ENCODE data around the gene GALNT7. TPM values are rescaled to one million over a fixed set of nuclear protein-coding genes. Genes with fewer than 3 reads are reported as not detected.
A peak's percentile ranks its signal among the peaks of the same experiment; 100 is the strongest.

GALNT7 gene
- polyA plus RNA-seq, 3 donors = 12.3 to 29.0 (median 19.7) TPM

DNA sequence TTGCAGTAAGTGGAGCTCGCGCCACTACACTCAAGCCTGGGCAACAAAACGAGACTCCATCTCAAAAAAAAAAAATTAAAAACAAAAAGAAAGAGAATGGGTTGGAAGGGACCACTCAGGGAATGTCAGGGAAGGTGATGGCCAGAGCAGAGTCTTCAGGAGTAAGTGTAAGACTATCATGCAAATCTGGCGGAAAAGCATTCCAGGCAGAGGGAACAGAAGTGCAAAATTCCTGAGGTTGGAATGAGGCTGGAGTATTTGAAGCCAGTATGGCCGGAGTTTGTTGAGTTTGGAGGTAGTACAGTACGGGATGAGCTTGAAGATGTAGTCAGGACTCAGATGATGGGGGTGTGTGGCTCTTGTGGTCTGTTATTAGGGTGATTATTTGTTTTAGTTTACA is 7.4 kb downstream of the GALNT7 start:
- H3K79me2 ChIP-seq (ENCODE audit: insufficient read depth, low read length) = peaks cover 99% of the 10 kb centered on the region
- no peak overlapping the region for H2AFZ ChIP-seq (ENCODE audit: insufficient read depth, low read depth, low read length, poor library complexity, severe bottlenecking)
- Mint-ChIP-seq H3K27me3 (ENCODE audit: low read depth in 3 of 3) (peaks cover 0 to 3% (median 1%) of the 10 kb centered on the region in 3 donors), H3K27ac (peak overlapping the region in 5 of 7 donors; percentile 10 to 72 (median 66)), H3K4me3 (no peak overlapping the region), H3K9me3 (peaks cover 0 to 1% (median 0%) of the 10 kb centered on the region in 7 donors), H3K36me3 (peaks cover 0 to 2% of the 10 kb centered on the region in 2 donors), H3K4me1 (peaks cover 80% of the 10 kb centered on the region)
- H3K36me3 ChIP-seq (replicated peaks in 1 of 2; ENCODE audit: control insufficient read depth in 1 of 2, insufficient read depth in 2 of 2, low read length in 2 of 2) = no peaks in the 10 kb centered on the region
- H3K9ac ChIP-seq (ENCODE audit: insufficient read depth, low read length, poor library complexity, severe bottlenecking) = no peak overlapping the region
- H3K4me2 ChIP-seq (replicated peaks; ENCODE audit: extremely low read depth, low read length, poor library complexity, severe bottlenecking) = no peak overlapping the region
- H3K27me3 ChIP-seq (ENCODE audit: control insufficient read depth in 2 of 2, insufficient read depth in 2 of 2, low read length in 2 of 2) = no peaks in the 10 kb centered on the region
- 100% methylated on average over 3 of the region's 6 CpGs for WGBS (ENCODE audit: insufficient coverage)
- no peak overlapping the region for H3K4me3 ChIP-seq (replicated peaks in 1 of 3; ENCODE audit: low read depth in 2 of 3, low read length in 3 of 3)
- H3K4me1 ChIP-seq (ENCODE audit: control insufficient read depth in 1 of 2, insufficient read depth in 2 of 2, low read length in 2 of 2) = peaks cover 75 to 84% of the 10 kb centered on the region in 2 donors
- no peak overlapping the region for H3K27ac ChIP-seq (ENCODE audit: low read depth in 1 of 2, low read length in 2 of 2)
- TF ChIP-seq CTCF (IDR thresholded peaks at IDR 0.05) = no peak
- intact Hi-C loops (cut with micrococcal nuclease) = loop anchor here in 1 of 2 donors (10.0 kb wide), 1 partner anchor 239 kb away; no protein-coding TSS in a partner anchor
- peaks cover 68% of the 10 kb centered on the region for H4K20me1 ChIP-seq (ENCODE audit: insufficient read depth, low read length)
- H3K9me3 ChIP-seq (replicated peaks in 1 of 2; ENCODE audit: control insufficient read depth in 1 of 2, insufficient read depth in 1 of 2, low read length in 2 of 2) = no peaks in the 10 kb centered on the region
- DNase-seq = no peak

GRCh38 chr4:173177232-173177631 is 8.6 kb downstream of the GALNT7 start:
- Mint-ChIP-seq H3K4me3 (no peak overlapping the region), H3K27me3 (ENCODE audit: low read depth in 3 of 3) (peaks cover 0 to 3% (median 1%) of the 10 kb centered on the region in 3 donors), H3K9me3 (no peaks in the 10 kb centered on the region), H3K27ac (peak overlapping the region in 5 of 7 donors; percentile 19 to 75 (median 38)), H3K4me1 (peaks cover 77% of the 10 kb centered on the region), H3K36me3 (peaks cover 0 to 2% of the 10 kb centered on the region in 2 donors)
- 95% methylated on average over 1 of the region's 3 CpGs for WGBS (ENCODE audit: insufficient coverage)
- H3K27ac ChIP-seq (ENCODE audit: low read depth in 1 of 2, low read length in 2 of 2) = no peak overlapping the region
- no peak overlapping the region for H3K4me3 ChIP-seq (replicated peaks in 1 of 3; ENCODE audit: low read depth in 2 of 3, low read length in 3 of 3)
- no peaks in the 10 kb centered on the region for H3K36me3 ChIP-seq (replicated peaks in 1 of 2; ENCODE audit: control insufficient read depth in 1 of 2, insufficient read depth in 2 of 2, low read length in 2 of 2)
- H3K9me3 ChIP-seq (replicated peaks in 1 of 2; ENCODE audit: control insufficient read depth in 1 of 2, insufficient read depth in 1 of 2, low read length in 2 of 2) = no peaks in the 10 kb centered on the region
- TF ChIP-seq CTCF (IDR thresholded peaks at IDR 0.05) = no peak
- intact Hi-C loops (cut with micrococcal nuclease) = loop anchor here in 1 of 2 donors (10.0 kb wide), 1 partner anchor 238 kb away; no protein-coding TSS in a partner anchor
- no peak overlapping the region for H2AFZ ChIP-seq (ENCODE audit: insufficient read depth, low read depth, low read length, poor library complexity, severe bottlenecking)
- H3K27me3 ChIP-seq (ENCODE audit: control insufficient read depth in 2 of 2, insufficient read depth in 2 of 2, low read length in 2 of 2) = no peaks in the 10 kb centered on the region
- no peak for DNase-seq
- H3K4me2 ChIP-seq (replicated peaks; ENCODE audit: extremely low read depth, low read length, poor library complexity, severe bottlenecking) = no peak overlapping the region
- no peak overlapping the region for H3K9ac ChIP-seq (ENCODE audit: insufficient read depth, low read length, poor library complexity, severe bottlenecking)
- peaks cover 71 to 84% of the 10 kb centered on the region in 2 donors for H3K4me1 ChIP-seq (ENCODE audit: control insufficient read depth in 1 of 2, insufficient read depth in 2 of 2, low read length in 2 of 2)
- H4K20me1 ChIP-seq (ENCODE audit: insufficient read depth, low read length) = peaks cover 62% of the 10 kb centered on the region
- peaks cover 99% of the 10 kb centered on the region for H3K79me2 ChIP-seq (ENCODE audit: insufficient read depth, low read length)
